ENCODE data around the gene ZNF776.
A peak's percentile ranks its signal among the peaks of the same experiment; 100 is the strongest.
"Not testable (repeated sequence)": the region's sequence is repeated elsewhere in the genome, so short reads cannot be mapped to it uniquely, and the experiment has no call there.

Gene ZNF776

DNA sequence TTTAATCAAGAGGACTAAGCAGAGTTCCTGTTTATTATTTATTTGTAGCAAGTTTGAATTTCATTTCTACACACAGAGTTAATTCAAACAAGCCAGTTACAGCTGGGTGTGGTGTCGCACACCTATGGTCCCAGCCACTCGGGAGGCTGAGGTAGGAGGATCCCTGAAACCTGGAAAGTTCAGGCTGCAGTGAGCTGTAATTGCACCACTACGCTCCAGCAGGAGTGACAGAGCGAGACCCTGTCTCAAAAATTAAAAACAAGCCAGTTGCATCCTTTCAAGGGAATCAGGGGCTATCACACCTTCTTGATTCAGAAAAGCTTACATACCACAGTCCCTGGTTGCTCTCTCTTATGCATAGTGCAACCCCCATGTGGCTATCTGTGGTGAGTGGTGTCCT lies 42.7 kb downstream of the ZNF776 start:
- TF ChIP-seq, protein P1, sequence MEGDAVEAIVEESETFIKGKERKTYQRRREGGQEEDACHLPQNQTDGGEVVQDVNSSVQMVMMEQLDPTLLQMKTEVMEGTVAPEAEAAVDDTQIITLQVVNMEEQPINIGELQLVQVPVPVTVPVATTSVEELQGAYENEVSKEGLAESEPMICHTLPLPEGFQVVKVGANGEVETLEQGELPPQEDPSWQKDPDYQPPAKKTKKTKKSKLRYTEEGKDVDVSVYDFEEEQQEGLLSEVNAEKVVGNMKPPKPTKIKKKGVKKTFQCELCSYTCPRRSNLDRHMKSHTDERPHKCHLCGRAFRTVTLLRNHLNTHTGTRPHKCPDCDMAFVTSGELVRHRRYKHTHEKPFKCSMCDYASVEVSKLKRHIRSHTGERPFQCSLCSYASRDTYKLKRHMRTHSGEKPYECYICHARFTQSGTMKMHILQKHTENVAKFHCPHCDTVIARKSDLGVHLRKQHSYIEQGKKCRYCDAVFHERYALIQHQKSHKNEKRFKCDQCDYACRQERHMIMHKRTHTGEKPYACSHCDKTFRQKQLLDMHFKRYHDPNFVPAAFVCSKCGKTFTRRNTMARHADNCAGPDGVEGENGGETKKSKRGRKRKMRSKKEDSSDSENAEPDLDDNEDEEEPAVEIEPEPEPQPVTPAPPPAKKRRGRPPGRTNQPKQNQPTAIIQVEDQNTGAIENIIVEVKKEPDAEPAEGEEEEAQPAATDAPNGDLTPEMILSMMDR (IDR thresholded peaks at IDR 0.05; ENCODE audit: borderline replicate concordance, extremely low read depth, low read length, poor library complexity, severe bottlenecking), result no peak
- TF ChIP-seq EZH2 (IDR thresholded peaks at IDR 0.05; ENCODE audit: borderline replicate concordance, low read depth, low read length, severe bottlenecking), result no peak
- no peak for DNase-seq
- H3K4me1 ChIP-seq (ENCODE audit: insufficient read depth, low read length), result no peaks in the 10 kb centered on the region

DNA sequence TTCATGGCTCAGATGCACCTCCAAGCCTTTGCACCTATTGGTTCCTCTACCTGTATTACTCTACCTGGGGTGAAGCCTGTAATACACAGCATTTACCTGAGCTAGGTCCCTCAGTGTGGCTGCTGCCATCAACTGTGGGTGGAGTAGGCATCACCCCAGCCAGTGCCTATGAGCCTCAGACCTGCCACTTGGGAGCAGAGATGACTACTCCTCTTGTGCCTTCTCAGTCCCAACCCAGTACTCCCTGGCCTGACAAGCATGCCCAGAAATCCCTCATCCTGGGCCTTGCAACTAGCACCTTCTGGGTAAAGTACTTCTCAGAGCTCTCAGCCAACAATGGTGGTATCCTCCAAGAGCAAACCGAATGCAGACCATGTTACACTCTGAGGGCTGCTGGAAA lies 50.0 kb downstream of the ZNF776 start:
- H3K27me3 ChIP-seq (ENCODE audit: insufficient read depth, low read length, poor library complexity); H3K4me3 ChIP-seq (ENCODE audit: low read depth in 1 of 2, low read length in 2 of 2); H3K4me1 ChIP-seq (ENCODE audit: insufficient read depth, low read length); H3K4me2 ChIP-seq (ENCODE audit: insufficient read depth, low read length); H4K20me1 ChIP-seq (ENCODE audit: insufficient read depth, low read length); H3K9me3 ChIP-seq (ENCODE audit: insufficient read depth, low read length, severe bottlenecking); H3K9ac ChIP-seq (ENCODE audit: low read depth, low read length); H2AFZ ChIP-seq (ENCODE audit: low read depth, low read length); H3K27ac ChIP-seq (ENCODE audit: low read length); DNase-seq: not testable (repeated sequence)
- peaks cover 43% of the 10 kb centered on the region for H3K79me2 ChIP-seq (ENCODE audit: insufficient read depth, low read length)
- H3K36me3 ChIP-seq (ENCODE audit: insufficient read depth, low read length), result peaks cover 37% of the 10 kb centered on the region
- 0 out of 3 replicates have a peak, but pooled peaks have one; percentile 24 for ATAC-seq (ENCODE audit: insufficient read depth, low read depth)

More for the DNA sequence above, 42.7 kb downstream of the ZNF776 start:
- Histone ChIP-seq H3K27ac (ENCODE audit: low read length) (no peak overlapping the region), H3K27me3 (ENCODE audit: insufficient read depth, low read length, poor library complexity) (no peaks in the 10 kb centered on the region), H3K36me3 (ENCODE audit: insufficient read depth, low read length) (peaks cover 60% of the 10 kb centered on the region), H3K9ac (ENCODE audit: low read depth, low read length) (no peak overlapping the region), H2AFZ (ENCODE audit: low read depth, low read length) (no peak overlapping the region), H3K79me2 (ENCODE audit: insufficient read depth, low read length) (peaks cover 79% of the 10 kb centered on the region), H3K4me2 (ENCODE audit: insufficient read depth, low read length) (no peak overlapping the region), H4K20me1 (ENCODE audit: insufficient read depth, low read length) (peaks cover 14% of the 10 kb centered on the region; the same call in 1 of the 2 replicates), H3K9me3 (ENCODE audit: insufficient read depth, low read length, severe bottlenecking) (no peaks in the 10 kb centered on the region), H3K4me3 (ENCODE audit: low read depth in 1 of 2, low read length in 2 of 2) (no peak overlapping the region)
- ATAC-seq (ENCODE audit: insufficient read depth, low read depth), result no peak

DNA sequence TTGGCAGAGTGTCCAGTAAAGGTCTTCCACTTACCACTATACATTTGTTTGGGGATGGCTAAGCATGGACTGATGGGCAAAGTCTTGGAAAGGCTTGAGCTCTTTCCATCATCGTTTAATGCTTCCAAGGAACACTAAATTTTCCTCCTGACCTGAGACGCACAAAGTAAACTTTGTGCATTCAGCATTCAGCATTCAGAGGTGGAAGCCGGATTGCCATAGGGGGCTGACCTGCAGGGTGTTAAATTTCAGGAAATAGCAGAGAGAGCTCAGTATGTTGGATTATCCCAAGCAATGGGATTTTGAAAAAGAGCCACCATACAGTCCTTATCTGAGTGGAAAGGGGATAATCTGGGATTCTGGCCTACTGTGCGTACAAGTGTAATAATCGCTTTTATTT lies 54.1 kb downstream of the ZNF776 start:
- Histone ChIP-seq H3K79me2 (ENCODE audit: insufficient read depth, low read length) (peaks cover 44% of the 10 kb centered on the region), H3K36me3 (ENCODE audit: insufficient read depth, low read length) (peaks cover 20% of the 10 kb centered on the region), H3K4me3 (ENCODE audit: low read depth in 1 of 2, low read length in 2 of 2) (no peak overlapping the region), H3K4me2 (ENCODE audit: insufficient read depth, low read length) (no peak overlapping the region), H3K9me3 (ENCODE audit: insufficient read depth, low read length, severe bottlenecking) (no peaks in the 10 kb centered on the region), H3K9ac (ENCODE audit: low read depth, low read length) (no peak overlapping the region), H3K27ac (ENCODE audit: low read length) (no peak overlapping the region), H3K27me3 (ENCODE audit: insufficient read depth, low read length, poor library complexity) (no peaks in the 10 kb centered on the region), H2AFZ (ENCODE audit: low read depth, low read length) (no peak overlapping the region), H3K4me1 (ENCODE audit: insufficient read depth, low read length) (no peaks in the 10 kb centered on the region), H4K20me1 (ENCODE audit: insufficient read depth, low read length) (no peaks in the 10 kb centered on the region)
- TF ChIP-seq, protein P1 (IDR thresholded peaks at IDR 0.05; ENCODE audit: borderline replicate concordance, extremely low read depth, low read length, poor library complexity, severe bottlenecking), result no peak
- TF ChIP-seq EZH2 (IDR thresholded peaks at IDR 0.05; ENCODE audit: borderline replicate concordance, low read depth, low read length, severe bottlenecking), result no peak
- DNase-seq (no peak), ATAC-seq (ENCODE audit: insufficient read depth, low read depth) (no peak)

DNA sequence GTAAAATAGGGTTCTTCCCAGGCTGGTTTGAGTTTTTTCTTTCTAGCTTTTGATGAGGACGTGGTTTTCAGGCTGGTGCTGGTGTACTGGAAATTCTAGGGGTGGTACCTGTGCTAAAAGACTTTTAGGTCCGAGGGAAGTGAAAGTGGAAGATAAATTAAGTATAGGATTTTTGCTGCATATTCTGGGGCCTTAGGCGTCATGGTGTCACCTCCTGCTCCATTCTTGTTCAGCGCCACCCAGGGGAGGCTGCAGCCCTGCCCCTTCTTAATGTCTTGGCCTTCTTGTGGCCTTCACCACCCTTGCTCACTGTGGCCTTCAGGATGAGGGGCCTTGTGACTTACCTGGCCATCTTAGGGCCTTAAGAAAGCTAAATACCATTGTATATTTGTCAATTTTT lies 55.7 kb downstream of the ZNF776 start:
- no peak overlapping the region for H3K27ac ChIP-seq (ENCODE audit: low read length)
- H3K36me3 ChIP-seq (ENCODE audit: insufficient read depth, low read length), result peaks cover 21% of the 10 kb centered on the region
- no peak overlapping the region for H3K9ac ChIP-seq (ENCODE audit: low read depth, low read length)
- no peaks in the 10 kb centered on the region for H3K9me3 ChIP-seq (ENCODE audit: insufficient read depth, low read length, severe bottlenecking)
- peaks cover 50% of the 10 kb centered on the region for H3K79me2 ChIP-seq (ENCODE audit: insufficient read depth, low read length)
- no peak for ATAC-seq (ENCODE audit: insufficient read depth, low read depth)
- no peak overlapping the region for H3K4me3 ChIP-seq (ENCODE audit: low read depth in 1 of 2, low read length in 2 of 2)
- H2AFZ ChIP-seq (ENCODE audit: low read depth, low read length), result no peak overlapping the region
- H4K20me1 ChIP-seq (ENCODE audit: insufficient read depth, low read length), result no peaks in the 10 kb centered on the region
- no peaks in the 10 kb centered on the region for H3K27me3 ChIP-seq (ENCODE audit: insufficient read depth, low read length, poor library complexity)
- H3K4me1 ChIP-seq (ENCODE audit: insufficient read depth, low read length), result no peaks in the 10 kb centered on the region
- no peak overlapping the region for H3K4me2 ChIP-seq (ENCODE audit: insufficient read depth, low read length)
- no peak for DNase-seq
- no peak for TF ChIP-seq EZH2 (IDR thresholded peaks at IDR 0.05; ENCODE audit: borderline replicate concordance, low read depth, low read length, severe bottlenecking)
- TF ChIP-seq, protein P1 (IDR thresholded peaks at IDR 0.05; ENCODE audit: borderline replicate concordance, extremely low read depth, low read length, poor library complexity, severe bottlenecking), result no peak
